NCI-H2107 treated with DMSO at 0.1 percent for 48 hours (cell line): Measurements from ENCODE around the gene CCDC59.
"Not testable (repeated sequence)": the region's sequence is repeated elsewhere in the genome, so short reads cannot be mapped to it uniquely, and the experiment has no call there.

ENCODE experiments used
- DNase-seq: peaks from one replicate; lab custom pipeline; 2025; ENCODE audit not compliant: unreplicated experiment; lab: John Stamatoyannopoulos, UW

CCDC59 gene, protein sequence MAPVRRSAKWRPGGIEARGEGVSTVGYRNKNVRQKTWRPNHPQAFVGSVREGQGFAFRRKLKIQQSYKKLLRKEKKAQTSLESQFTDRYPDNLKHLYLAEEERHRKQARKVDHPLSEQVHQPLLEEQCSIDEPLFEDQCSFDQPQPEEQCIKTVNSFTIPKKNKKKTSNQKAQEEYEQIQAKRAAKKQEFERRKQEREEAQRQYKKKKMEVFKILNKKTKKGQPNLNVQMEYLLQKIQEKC

DNA sequence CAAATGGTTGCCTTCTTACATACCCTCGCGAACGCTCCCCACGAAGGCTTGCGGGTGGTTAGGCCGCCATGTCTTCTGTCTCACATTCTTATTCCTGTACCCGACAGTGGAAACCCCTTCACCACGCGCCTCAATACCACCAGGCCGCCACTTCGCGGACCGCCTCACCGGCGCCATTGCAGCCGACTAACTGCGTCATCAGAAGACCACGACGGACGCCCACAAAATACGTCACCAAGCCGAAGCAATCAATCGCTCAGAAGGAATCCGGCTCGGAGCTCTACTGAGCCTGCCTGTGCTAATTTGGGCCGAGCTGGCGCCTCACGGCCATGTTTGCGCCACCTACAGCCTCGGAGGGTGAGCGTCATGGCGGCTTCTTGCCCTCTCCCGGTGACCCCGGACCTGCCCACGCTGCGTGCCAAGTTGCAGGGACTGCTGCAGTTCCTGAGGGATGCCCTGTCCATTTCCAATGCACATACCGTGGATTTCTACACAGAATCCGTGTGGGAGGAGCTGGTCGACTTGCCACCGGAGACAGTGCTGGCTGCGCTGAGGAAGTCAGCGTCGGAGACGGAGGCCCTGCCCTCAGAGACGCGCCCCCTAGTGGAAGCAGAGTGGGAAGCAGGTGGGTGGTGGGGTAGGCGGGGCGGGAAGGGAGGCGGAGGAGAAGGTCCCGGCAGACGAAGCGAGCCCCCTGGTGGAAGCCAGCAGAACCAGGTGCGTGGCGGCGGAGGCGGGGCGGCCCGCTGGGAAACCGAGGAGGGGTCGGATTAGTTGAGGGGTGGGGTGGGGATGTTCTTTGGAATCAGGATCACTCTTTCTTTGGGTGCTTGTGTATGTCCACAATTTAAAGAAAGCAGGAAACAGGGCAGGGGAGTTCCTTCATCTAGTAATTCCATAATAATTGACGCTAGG, at the start of gene CCDC59, which contains the start of gene METTL25:
Gene CCDC59, minus strand, starts transcription at position 188 of the 915 bp plus-strand sequence. Its CDS starts 11 bp downstream, at position 177.
Gene METTL25, plus strand, starts transcription at position 330 of the 915 bp plus-strand sequence. Its CDS starts 37 bp downstream, at position 367.
- DNase-seq = peak; percentile 96

DNA sequence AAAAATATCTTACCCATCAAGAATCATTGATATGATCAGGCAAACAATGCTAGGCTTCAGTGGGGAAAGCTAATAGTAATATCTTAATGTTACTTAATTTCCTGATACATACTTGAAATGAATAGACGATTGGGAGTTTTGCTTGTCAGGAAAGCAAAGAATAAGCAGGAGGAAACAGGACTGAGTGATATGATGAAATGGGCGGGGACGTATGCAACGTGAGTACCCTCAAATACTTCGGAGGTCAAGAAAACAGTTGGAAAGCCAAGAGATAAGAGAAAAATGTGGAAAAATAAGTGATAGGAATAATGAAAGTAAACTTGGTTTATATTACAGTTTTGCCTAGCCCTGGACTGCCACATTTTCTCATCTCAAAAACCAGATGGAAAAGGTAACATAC, 49.3 kb upstream of the CCDC59 start:
- no peak for DNase-seq

DNA sequence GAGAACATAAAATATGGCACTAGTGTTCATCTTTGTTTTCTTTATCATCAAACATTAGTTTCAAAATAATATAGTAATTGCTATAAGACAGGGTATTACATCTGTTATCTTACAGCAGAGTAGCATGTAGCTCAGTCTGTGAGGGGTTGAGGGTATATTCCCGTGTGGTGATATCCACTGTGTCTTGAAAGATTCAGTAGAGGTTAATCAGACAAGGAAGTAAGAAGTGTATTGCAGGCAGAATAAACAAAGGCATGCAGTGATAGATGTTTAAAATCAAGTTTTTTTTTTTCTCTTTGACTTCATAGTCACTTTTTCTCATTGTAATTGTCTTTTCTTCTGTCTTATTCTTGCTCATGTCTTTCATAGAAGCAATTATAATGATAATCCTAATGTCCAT, 48.5 kb upstream of the CCDC59 start:
- DNase-seq = no peak

DNA sequence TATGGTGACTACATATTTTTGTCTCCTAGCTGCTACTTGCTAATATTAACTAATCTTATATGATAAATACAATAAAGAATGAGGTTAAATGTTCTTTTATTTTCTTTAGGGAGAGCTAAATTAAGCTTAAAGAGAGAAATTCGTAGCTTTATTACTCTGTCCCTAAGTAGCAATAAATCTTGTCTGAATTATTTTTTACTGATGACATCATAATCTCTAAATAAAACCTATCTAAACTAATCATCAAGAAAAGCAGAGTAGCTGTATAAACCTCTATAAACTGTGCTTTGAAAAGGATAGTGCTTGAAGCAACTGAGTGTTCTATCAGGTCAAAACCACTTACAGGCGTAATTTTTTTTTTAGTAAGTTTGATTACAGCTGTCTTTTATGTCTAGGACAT, 42.6 kb upstream of the CCDC59 start:
- no peak for DNase-seq

DNA sequence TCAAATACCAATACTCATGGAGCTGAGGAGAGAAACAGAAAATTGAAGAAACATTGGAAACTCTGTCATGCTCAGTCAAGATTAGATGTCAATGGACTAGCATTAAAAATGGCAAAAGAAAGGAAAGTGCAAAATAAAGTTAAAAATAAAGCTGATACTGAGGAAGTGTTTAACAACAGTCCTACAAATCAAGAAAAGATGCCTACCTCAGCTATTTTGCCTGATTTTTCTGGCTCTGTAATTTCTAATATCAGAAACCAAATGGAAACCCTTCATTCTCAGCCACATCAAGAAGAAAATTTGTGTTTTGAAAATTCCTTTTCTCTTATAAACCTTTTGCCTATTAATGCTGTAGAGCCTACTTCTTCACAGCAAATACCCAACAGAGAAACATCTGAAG, 40.7 kb upstream of the CCDC59 start:
- no peak for DNase-seq

DNA sequence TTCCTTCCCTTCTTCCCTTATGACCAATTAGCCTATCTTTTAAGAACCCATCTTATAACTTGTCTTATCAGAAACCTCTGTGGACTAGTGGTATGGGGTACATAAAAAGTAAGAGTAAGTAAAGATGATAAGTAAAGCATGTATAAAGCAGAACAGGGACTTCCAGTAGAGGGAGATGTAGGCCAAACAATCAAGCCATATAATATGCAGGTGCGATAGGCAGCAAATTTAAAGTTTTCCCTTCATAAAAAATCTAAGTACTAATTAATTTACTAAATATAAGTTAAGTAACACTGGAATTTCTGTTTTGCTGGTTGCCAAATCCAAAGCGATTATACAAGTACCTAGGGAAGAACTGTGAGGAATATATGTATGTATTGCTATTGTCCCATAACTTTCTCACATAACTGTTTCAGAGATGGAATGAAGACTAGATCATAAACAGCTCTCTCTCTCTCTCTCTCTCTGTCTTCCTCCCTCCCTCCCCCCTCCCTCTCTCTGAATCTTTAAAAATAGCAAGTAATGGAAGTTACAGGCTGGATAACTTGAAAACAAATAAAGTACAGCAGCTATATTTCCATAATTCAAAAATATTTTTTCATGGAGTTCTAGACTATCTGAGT, 25.9 kb upstream of the CCDC59 start:
- DNase-seq = peak; percentile 83

DNA sequence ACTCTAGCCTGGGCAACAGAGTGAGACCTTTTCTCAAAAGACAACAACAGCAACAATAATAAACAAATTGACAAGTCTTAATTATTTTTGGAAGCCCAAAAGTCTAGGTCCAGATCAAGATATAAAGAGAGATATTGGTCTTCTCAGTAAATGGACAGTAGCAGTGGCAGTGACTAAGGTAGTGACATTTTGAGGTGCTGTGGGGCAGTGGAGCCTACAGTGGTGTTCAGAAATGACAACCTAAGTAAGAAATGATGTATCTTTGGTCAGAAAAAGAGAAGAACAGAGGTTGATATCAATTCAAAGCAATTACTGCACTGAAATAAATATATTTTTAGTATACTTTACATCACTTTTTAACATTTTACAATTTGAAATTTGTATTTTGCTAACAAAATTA, 20.8 kb upstream of the CCDC59 start:
- DNase-seq = no peak

DNA sequence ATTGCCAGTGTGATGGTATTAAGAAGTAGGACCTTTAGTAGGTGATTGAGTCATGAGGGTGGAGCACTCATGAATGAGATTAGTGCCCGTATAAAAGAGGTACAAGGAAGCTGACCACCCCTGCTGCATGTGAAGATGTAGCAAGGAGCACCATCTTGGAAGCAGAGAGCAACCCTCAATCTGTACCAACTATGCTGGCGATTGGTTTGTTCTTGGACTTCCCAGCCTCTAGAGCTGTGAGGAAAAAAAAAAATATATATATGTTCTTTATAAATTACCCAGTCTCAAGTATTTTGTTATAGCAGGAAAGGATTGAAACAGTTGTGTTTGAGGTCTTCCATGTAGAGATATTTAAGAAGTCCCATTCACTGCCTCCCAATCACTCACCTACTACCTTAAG, 17.0 kb upstream of the CCDC59 start:
- DNase-seq = no peak

DNA sequence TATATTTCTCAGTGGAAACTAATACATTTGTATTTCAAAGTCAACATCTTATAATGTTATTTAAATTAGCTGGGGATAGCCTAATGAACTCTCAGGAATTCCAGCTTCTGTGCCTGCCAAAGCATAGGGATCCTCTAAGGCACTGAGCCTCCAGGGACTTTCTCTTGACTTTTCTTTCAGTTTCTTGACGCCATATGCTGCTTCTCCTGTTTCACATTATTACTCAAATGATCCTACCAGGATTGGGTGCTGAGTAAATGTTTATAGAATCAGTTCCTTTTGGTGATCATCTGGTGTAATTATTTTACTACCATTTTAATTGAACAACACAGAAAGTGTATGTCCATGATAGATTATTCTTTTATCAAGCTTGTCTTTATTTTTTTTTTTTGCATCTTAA, 8.0 kb upstream of the CCDC59 start:
- peak; percentile 14 for DNase-seq

DNA sequence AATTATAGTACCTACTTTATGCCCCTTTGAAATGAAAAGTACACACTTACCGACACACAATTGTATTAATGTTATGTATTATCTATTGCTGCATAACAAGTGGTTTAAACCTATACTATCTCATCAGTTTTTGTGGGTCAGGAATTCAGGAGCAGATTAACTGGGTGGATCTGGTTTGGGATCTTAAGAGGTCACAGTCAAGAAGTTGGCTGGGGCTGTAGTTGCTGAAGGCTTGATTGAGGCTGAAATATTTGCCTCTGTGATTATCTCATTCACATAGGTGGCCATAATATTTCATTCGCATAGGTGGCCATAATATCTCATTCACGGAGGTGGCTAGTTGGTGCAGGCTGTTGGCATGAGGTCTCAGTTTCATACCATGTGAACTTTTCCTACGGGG, 5.8 kb upstream of the CCDC59 start:
- no peak for DNase-seq

DNA sequence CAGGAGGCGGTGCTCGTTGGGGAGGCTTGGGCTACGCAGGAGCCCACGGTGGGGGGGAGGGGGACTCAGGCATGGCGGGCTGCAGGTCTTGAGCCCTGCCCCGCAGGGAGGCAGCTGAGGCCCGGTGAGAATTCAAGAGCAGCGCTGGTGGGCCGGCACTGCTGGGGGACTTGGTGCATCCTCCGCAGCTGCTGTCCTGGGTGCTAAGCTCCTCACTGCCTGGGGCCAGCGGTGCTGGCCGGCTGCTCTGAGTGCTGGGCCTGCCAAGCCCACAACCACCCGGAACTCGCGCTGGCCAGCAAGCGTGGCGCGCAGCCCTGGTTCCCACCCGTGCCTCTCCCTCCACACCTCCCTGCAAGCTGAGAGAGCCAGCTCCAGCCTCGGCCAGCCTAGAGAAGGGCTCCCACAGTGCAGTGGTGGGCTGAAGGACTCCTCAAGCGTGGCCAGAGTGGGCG, 3.3 kb upstream of the CCDC59 start:
- DNase-seq = no peak

DNA sequence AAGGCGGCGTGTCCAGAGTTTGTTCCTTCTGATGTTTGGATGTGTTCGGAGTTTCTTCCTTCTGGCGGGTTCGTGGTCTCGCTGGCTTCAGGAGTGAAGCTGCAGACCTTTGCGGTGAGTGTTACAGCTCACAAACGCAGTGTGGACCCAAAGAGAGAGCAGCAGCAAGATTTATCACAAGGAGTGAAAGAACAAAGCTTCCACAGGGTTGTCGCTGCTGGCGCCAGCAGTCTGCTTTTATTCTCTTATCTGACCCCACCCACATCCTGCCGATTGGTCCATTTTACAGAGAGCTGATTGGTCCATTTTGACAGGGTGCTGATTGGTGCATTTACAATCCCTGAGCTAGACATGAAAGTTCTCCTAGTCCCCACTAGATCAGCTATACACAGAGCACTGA, 2.6 kb upstream of the CCDC59 start:
- DNase-seq = not testable (repeated sequence)

DNA sequence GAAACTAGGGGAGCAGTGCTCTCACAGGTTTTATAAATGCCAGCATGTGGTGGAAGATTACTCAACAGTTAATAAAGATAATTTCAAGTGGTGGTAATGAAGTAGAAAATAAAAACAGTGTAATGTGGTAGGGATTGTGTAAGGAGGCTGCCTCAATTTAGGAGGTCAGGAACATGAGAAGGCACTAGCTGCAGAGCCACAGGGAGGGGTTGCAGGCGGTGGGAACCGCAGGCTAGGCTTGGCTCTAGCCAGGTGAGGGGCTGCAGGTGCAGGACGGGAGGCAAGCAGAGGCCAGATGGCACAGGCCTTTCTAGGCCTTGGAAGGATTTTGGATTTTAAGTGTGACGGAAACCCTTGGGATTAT, 910 bp upstream of the CCDC59 start:
- DNase-seq = peak; percentile 66

DNA sequence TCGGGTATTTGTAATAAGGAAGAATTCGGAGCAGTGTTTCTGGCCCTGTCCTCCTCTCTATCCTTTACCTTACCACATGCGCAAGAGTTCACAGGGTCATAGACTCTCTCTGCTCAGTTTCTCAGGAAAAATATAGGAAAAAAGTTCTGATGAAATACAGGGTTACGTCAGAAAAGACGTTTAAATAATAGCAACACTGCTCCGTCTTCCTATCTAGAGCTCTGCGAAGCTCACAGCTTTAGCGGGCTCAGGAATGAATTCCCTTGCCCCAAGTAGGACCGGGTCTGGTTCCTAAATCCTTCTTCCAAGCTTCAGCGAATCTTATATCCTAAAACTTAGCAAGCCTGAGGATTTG, 365 bp downstream of the CCDC59 start:
- no peak for DNase-seq

DNA sequence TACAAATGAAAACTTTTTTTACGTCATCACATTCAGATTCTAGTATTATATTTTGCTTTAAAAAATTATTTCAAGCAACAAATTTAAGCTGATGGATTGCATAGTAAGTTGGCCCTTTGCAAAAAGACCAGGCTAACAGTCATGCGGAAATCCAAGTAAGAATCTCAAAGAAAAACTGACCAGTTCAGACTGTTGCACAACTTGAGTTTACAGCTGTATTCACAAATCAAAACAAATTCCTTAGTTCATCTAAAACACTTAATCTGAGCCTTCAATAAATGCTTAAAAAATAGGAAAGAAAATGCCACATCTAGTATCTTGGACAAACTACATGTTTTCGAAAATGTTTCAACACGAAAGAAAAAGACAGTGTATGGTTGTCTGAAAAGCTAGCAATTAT, 847 bp downstream of the CCDC59 start:
- DNase-seq = no peak

DNA sequence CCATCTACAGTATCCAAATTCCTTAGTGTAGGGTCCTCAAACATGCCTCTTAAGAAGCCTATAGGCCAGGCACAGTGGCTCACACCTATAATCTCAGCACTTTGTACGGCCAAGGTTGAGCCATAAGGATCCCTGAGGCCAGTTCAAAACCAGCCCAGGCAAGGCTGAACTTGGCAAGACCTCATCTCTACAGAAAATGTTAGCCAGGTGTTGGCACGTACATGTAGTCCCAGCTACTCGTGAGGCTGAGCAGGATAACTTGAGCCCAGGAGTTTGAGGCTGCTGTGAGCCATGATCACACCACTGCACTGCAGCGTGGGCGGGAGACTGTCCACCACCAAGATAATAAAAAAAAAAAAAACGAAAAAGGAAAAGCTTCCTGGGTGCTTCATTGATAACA, 6.8 kb downstream of the CCDC59 start:
- DNase-seq = no peak

DNA sequence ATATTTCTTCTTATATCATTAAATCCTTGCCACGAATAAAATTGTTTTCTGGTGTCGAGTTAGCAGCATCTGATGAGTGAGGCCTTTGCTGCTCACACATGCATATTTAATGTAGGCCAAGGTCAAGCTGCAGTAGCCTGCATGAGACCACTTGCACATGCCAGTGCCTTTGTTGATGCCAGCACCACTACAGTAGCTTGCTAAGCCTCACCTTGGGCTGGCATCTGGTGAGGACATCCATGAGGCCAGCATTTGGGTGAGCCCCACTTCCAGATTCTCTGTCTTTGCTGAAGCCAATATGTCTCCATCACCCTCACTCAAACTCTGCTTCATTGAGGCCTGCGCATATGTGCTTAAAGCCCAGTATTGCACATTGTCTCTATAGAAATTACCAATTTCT, 8.0 kb downstream of the CCDC59 start:
- DNase-seq = no peak

DNA sequence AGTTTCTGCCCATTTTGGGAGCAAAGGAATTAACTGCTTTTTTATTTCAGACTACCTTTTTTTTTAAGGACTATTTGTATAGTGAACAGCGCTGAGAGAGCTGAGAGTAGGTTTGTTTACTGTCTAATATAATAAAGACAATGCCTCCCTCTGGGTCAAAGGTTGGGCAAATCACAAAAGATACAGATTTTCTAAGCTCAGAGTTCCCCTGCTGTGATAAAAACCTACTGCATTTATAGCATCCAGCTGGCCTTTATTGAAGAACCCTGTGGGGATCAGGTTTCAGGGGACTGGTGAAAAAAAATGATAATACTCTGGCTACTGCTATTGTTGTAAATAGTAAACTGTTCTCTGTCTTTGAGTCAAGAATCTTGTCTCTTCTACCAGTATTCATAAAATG, 28.7 kb downstream of the CCDC59 start:
- DNase-seq = peak; percentile 97

DNA sequence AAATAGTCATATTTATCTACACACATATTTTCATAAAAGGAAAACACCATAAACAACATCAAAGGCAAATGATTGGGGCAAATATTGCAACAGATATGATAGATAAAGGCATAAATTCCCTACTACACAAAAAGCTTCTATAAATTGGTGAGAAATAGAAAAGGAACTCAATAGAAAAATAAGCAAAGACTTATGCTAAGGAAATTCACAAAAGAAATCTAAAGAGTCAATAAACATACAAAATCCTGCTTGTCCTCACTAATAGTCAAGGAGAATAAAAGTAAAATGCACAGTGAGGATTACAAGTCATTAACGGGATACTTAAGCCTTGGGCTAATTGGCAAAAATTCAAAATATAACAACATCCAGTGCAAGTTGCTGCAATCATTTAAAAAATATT, 30.3 kb downstream of the CCDC59 start:
- no peak for DNase-seq

DNA sequence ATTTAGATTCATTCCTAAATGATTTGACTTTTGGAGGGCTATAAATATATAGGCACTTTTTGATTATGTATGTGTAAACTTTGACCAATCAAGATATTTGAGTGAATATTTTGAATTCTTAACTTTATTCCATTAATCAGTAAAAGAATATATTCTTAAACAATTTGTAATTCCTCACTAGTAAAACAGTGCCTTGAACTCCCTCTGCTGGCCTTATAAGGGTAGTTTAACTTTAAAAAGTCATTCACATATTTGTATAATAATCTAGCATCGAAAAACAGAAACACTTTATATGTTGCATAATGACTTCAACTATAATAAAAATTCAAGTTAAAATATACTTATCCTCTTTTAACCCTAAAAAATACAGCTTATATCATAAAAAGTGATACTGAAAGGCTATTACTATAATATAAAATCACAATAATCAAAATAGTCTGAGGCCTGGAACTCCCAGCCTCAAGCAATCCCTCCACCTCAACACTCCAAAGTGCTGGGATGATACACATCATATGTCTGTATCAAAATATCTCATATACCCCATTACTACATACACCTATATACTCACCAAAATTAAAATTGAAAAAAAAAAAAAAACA, 31.2 kb downstream of the CCDC59 start:
- peak; percentile 54 for DNase-seq

DNA sequence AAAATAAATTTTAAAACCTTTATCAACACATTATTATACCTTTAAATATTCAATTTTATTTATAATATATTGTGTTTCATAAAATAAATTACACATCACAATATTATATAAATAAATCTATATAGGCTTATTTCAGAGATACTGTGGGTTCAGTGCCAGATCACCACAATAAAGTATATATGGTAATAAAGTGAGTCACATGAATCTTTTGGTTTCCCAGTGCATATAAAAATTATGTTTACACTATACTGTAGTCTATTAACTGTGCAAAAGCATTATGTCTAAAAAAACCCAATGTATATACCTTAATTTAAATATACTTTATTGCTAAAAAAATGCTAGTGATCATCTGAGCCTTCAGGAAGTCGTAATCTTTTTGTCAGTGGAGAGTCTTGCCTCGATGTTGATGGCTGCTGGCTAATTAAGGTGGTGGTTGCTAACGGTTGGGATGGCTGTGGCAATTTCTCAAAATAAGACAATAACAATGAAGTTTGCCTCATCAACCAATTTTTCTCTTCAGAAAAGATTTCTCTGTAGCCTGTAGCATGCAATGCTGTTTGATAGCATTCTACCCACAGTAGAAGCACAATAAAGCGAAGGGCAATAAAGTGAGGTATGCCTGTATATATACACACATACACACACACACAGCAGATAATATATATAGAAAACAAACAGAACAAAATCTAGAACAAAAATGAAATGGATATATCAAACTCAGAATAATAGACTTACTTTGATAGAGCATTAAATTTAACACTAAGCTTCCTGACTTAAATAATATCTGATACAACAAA, 32.4 kb downstream of the CCDC59 start:
- DNase-seq = peak; percentile 32
